ENCODE measurements around the gene SOCS1.
"Not testable (repeated sequence)": the region's sequence is repeated elsewhere in the genome, so short reads cannot be mapped to it uniquely, and the experiment has no call there.

SOCS1 gene

DNA sequence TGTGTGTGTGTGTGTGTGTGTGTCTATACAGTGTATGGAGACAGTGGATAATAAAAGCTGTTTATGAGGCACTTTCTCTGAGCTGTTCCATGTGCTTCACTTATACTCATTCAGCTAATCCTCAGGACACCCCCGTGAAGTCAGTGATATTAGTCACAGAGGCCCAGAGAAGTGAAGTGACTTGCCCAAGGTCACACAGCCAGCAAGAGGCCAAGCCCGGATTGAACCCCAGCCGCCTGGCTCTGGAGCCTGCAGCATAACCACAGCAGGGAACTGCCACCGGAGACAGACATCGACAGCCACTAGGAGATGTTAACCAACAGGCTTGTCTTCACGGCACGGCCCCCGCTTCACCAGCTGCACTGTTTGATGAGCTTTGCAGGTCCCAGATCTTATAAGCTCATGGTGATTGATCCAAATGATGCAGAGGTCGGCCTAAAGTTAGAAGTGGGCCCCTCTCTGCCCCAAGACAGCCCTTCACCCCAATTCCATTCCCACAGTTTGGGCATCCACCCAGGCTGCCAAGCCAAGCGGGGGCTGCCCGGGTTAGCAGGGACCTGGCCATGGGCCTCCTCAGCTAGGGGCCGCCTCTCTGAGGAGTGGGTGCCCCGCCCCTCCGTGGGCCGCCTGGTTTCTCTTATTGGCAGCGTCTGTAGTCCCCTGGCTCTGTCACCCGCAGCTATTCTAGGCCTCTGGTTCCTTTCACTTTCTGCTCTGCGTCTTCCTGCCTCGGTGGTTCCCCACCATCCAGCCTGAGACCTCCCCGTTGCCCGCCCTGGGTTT, 30.9 kb downstream of the SOCS1 start:
- DNase-seq (ENCODE audit: low read depth in 2 of 2) = peak in 1 of 2 donors; percentile 70

DNA sequence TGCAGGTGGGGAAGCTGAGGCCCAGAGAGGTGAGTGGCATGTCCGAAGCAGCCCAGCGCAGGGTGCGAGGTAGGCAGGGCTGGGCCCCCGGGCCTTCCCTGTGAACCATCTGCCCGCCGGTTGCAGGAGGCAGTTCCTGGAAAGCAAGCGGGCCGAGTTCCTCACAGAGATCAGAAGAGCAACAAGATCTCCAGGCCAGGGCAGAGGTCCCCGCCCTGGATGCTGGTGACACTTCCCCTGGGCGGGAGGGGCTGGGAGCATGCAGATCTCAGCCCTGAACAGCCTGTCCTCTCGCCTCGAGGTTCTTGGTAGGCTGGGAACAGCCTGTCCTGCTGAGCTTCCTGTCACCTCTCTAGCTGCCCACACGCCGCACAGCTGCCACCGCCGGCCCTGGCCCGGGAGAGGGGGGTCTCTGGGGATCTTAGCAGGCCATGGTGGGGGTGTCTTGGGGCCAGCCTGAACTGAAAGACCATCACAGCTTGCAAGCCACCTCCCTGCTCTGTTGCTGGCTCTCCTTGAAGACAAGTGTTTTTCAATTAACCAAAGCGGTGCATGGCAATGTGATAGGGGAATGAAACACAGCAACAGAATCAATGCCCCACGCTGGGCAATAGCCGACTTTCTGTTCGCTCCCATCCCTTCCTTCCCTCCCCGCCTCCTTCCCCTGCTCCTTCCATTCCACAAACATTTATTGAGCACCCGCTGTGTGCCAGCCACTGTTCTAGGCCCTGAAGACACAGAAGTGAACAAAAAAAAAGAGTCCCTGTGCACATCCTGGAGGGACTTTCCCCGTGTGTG, 31.7 kb downstream of the SOCS1 start:
- DNase-seq (ENCODE audit: low read depth in 2 of 2) = no peak

DNA sequence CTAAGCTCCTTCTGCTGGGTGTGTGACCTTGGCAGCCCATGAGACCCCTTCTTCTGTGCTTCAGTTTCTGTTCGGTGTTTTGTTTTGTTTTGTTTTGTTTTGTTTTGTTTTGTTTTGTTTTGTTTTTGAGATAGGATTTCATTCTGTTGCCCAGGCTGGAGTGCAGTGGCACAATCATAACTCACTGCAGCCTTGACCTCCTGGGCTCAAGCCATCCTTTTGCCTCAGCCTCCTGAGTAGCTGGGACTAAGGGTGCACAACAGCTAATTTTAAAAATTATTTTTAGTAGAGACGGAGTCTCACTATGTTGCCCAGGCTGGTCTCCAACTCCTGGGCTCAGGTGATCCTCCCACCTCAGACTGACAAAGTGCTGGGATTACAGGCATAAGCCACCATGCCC, 35.5 kb downstream of the SOCS1 start:
- not testable (repeated sequence) for DNase-seq (ENCODE audit: low read depth in 2 of 2)

DNA sequence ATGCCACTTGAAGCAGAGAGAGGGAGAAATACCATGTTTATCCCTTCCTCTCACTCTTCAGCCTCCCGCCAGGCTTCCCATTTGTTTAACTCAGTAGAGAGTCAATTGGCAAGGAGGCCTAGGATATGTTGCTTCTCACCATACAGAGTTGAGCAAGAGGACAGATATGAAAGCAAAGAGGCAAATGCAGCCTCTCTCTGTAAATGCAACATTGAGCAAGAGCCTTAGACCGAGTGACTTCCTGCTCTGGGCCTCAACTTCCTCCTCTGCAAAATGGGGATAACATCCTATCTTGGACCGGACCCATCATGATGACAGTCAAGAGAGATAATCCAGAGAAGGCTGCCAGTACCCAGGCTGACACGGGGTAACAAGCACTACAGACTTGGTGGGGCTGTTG, 36.8 kb downstream of the SOCS1 start:
- DNase-seq (ENCODE audit: low read depth in 2 of 2) = no peak

DNA sequence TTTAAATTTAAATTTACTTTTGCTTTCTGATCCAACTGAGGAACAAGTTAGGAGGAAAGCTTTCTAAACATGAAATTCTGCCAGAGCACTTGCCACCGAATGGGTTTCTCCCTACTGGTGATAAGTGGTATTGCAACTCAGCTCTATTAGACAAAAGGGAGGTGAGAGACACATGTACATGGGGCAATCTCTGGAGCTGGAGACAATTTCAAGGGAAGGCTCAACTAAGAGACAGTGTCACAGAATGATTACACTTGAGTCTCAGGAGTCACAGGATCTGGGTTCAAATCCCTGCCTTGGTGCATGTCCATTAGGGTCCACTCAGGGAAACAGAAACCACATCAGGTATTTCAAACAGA, 37.4 kb downstream of the SOCS1 start:
- no peak for DNase-seq (ENCODE audit: low read depth in 2 of 2)

DNA sequence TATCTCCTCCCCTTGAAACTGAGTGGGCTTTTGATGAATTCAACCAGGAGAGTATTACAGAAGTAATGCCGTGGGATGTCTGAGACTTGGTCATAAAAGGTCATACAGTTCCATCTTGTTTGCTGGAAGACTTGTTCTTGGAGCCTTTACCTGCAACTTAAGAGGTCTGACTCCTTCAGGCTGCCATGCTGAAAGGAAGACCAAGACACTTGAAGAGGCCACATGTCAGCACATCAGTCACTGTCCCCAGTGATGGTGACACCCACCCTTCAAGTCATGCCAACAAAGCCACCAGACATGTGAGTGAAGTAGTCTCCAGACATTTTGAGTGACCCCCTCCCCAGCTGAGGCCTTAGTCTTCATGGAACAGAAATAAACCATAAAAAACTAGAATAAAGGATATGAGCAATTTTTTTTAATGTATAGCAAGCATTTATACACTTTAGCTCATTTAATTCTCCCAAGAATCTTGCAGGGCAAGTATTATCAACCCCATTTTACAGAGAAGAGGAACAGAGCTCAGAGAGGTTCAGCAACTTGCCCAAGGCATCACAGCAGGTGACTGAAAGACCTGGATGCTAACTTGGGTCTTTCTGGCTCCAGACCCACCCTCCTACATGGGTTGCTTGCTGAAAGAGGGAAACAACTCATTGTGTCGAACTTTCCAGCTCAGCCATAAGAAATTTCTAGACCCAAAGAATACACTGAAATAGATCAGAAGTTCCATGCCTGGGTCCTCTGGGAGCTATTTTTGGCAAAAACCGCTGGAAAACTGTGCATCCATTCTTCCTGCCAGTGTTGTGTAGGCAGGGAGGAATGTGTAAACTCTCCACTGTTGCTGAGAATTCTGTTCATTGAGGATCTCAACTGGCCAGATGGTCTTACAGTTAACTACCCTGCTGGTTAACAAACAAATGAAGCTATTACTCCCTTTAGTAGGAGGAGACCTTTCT, 38.1 kb downstream of the SOCS1 start:
- DNase-seq (ENCODE audit: low read depth in 2 of 2) = no peak

DNA sequence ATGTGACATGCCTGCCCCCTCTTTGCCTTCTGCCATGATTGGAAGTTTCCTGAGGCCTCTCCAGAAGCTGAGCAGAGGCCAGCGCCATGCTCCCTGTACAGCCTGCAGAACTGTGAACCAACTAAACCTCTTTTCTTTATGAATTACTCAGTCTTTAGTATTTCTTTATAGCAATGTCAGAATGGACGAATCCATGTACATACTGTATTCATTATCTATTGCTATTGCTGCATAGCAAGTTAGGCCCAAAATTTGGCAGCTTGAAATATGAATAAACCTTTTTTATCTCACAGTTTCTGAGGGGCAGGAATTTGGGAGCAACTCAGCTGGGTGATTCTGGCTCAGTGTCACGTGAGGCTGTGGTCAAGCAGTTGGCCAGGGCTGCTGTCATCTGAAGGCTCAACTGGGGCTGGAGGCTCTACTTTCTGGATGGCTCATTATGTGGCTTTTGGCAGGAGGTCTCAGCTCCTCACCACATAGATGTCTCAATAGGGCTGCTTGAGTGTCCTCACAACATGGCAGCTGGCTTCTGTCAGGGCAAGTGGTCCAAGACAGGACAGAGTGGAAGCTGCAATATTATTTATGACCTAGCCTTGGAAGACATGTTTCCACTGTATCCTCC, 40.0 kb downstream of the SOCS1 start:
- no peak for DNase-seq (ENCODE audit: low read depth in 2 of 2)

DNA sequence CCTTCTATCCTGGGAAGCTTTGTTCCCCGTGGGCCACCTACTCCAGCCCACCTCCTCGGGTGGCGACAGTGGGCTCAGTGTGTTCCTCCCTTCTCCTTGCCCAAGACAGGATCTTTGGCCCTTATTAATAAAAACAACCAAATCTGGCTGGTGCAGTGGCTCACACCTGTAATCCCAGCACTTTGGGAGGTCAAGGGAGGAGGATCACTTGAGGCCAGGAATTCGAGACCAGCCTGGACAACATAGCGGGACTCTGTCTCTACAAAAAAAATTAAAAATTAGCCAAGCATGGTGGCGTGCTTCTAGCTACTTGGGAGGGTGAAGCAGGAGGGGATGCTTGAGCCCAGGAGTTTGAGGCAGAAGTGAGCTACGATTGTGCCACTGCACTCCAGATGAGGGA, 42.2 kb downstream of the SOCS1 start:
- no peak for DNase-seq (ENCODE audit: low read depth in 2 of 2)

DNA sequence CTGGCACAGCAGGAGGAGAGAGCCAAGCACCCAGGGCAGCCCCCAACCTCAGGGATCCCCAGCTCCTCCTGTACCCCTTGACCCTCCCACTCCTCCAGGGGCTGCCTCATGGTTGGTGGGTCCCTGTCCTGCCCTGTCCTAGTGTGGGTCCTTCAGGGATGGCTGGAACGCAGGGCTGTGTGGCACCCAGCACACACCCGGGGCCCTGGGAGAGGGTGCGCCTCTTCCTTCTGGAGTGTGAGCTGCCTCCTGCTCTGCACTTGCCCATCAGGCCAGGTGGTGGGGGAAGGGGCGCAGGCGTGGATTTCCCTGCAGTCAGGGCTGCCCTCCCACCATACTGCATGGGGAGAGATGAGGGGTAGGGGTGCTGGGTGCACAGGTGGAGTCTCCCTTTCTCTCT, 42.6 kb downstream of the SOCS1 start:
- no peak for DNase-seq (ENCODE audit: low read depth in 2 of 2)

DNA sequence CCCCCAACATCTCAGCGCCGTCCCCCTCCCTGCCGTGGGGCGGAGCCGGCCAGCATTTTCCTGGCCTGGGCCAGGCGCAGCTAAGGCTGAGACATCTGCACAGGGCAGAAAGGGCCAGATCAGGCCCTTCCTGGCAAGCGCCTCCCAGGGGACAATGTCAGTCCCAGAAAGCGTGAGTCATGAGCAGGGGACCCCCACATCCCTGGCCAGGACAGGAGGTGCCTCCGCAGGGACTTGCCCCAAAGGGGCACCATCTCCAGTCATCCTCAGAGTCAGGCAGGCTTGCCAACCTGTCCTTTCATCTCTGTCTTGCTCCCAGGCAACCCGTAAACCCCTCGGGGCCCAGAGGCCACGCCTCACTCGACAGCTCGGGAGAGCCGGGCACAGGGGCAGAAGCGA, 43.2 kb downstream of the SOCS1 start:
- no peak for DNase-seq (ENCODE audit: low read depth in 2 of 2)

DNA sequence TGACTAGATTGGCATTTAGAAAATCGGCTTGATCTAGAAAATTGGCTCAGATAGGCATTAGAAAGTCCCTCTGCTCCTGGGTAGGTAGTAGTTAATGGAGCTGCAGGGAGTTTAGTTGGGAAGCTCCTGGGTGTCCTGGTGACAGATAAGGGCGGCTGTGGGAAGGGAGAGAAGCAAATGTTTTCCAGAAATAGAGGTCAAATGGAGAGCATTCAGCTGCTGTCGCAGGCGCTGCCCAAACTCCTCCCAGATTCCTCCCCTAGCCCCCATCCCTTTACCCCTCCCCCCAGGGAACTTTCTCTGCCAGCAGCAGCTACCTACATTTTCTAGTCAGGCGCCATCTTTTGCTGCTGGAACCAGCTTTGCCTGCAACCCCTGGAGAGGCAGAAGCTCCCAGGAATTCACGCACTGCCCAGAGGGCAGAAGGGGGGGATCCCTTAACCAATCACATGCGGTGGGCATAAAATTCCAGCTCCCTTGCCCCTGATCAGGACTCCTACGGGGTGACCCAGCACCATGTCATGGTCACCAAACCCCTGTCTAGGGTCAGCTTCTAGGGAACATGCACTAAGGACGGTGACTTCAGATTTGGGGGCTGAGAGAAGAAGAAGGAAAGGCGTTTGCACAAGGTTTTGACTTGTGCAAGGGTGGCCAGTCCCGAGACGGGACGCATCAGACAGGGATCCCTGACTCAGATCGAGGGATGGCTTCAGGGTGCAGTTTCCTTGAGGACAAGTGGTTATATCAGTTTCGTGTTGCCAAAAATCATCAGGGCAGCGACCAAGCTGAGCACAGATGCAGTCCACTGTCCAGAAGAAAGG, 43.8 kb downstream of the SOCS1 start:
- no peak for DNase-seq (ENCODE audit: low read depth in 2 of 2)

DNA sequence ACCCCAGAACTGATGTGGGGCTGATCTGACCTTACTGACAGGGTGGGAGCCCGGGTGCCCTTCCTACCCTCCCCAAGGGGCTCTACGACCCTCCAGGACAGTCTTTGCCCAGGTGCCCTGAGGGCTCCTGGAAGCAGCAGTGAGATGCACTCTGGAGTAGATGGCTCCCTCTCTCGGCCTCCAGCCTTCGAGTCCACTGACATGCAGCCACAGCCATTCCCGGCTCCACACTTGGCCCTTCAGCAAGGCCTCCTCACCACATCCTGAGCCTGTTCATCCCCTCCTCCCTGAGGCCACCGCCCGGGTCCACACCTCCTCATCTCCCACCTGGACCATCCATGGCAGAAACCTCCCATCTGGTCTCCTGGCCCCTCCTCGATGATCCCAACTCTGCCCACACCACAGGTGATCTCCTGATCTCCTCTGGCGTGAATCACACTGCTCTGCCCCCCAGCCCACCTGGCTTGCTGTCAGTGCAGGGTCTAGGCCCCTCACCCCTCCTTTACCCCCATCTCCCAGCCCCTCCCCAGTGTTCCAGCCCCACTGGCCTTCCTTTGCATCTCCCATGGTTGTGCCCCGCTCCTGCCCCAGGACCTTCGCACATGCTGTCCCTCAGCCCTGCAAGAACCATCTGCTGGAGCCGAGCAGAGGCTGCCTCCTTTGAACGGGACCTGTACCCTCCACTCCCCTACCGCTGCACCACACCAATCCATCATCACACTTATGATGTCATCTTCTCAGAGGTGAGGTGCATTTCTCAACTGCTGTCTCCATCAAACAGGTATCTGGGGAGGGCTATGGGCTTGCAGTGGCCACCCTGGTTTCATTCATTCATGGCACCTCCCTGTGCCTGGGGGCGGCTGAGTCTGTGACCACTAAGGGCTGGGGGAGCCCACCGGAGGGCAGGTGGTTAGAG, 44.7 kb downstream of the SOCS1 start:
- no peak for DNase-seq (ENCODE audit: low read depth in 2 of 2)

DNA sequence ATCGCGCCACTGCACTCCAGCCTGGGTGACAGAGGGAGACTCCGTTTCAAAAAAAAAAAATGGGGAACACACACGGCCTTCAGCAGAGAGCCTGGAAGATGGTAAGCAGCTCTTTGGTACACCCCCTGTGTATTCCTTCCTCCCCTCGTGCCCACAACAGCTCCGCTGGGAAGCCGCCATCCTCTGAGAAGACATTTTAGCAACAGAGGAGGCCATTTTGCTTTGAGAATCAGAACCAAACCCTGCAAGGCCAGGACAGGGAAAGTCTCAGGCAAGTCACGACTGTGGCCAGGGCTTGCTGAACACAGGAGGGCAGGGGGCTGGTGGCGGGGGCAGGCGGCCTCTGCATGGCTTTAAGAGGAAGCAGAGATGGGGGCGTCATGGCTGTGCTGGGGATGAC, 45.7 kb downstream of the SOCS1 start:
- no peak for DNase-seq (ENCODE audit: low read depth in 2 of 2)

DNA sequence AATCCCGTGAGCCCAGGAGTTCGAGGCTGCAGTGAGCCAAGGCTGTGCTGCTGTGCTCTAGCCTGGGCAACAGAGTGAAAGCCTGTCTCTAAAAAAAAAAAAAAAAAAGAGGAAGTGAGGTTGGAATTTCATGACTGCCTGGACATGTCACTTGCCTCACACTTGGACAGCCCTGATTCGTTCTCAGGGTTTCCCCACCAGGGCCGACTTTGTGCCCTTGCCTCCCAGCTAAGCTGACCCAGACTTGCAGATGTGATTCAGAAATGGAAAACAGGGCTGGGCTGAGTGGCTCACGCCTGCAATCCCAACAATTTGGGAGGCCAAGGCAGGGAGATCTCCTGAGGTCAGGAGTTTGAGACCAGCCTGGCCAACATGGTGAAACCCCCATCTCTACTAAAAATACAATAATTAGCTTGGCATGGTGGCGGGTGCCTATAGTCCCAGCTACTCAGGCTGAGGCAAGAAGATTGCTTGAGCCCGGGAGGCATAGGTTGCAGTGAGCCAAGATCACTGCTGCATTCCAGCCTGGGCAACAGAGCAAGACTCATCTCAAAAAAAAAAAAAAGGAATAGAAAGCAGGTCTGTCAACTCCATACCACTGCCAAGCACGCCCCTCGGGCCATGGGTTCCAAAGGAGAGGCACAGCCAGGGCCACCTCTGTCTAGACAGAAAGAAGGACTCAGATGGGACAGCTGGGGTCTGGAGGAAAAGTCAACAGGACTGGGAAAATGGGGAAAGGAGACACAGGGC, 46.9 kb downstream of the SOCS1 start:
- DNase-seq (ENCODE audit: low read depth in 2 of 2) = no peak

DNA sequence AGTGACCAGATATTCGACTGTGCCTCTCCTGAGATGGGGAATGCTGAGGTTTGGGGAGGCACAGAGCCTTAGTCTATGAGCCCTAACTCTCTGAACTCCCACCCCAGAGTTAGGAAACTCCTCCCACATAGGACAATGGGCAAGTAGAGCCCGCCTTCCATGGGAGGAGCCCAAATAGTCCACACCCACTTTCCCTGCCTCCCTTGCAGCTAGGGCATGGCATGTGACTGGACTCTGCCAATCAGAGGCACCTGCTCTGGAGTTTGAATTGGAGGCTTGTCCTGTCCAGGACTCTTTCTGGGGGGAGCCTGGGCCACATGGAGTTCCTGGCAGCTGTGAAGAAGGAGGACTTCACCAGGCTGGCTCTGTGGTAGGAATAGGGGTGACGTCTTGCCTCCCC, 48.4 kb downstream of the SOCS1 start:
- DNase-seq (ENCODE audit: low read depth in 2 of 2) = no peak

DNA sequence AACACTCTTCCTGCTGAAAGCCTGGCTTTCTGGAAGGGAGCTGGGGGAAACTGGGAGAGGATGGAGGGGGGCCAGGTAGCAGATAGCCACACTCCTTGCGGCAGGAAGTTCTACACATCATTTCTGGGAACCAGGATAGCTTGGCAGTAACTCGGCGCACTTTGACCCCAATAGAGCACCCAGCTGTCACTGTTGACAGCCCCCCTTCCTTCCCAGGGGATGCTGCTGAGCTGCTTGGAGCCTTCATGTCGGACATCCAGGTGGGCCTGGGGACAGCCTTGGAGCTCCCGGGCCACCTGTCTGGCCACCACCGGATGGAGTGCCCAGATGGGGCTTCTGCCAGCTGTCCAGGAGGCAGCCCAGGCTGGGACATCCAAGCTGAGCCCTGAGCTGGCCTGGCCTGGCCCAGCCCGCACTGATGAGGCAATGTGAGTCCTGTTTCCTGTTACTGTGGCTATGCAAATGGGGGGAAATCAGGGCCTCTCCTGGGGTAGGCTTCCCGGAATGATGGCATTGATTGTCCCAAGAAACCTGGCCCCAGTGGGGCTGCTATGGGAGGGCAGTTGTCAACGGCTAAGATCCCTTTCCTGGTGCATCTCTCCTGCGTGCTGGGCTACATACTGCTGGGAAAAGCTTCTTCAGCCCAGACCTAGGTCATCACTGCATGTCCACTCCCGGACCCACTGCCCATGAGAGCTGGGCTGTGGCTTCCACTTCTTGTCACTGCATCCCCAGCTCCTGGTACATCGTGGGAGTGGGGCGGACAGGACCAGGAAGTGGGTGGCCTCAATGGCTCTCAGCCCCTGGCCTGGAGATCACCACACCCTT, 50.0 kb downstream of the SOCS1 start:
- no peak for DNase-seq (ENCODE audit: low read depth in 2 of 2)

DNA sequence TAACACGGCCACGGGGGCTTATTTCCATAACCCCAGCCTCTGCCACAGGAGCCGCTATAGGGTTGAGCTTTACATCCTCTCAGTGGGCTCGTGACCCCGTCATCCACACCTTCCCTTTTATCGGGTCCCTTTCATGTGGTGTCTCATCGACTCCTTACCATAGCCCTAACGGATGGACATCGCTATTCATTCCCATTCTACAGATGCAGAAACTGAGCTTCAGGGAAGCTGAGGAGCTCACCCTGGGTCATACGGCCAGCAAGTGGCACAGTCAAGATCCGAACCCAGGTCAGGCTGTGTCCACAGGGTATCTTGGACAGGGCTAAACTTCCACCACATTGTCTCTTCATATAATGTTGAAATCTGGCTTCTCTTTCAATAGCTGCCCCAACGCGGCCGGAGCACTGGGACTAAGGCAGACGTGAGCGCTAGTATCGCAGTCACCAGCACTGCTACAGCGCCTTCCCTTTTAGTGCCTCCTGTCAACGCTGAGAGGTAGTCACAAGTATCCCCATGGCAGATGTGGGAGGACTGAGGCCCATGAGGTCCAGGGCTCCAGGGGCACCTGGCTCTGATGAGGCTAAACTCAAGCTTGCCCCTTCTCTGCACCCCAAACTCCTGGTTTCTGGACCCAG, 50.8 kb downstream of the SOCS1 start:
- DNase-seq (ENCODE audit: low read depth in 2 of 2) = no peak

All from stimulated activated CD4-positive, alpha-beta T cell treated with anti-CD3 and anti-CD28 coated beads, Interleukin-1b, Interleukin-23, amount 100 ng/mL, for 1 hour (primary cell).